Heart left ventricle (tissue), 16 donors: ENCODE data around the gene TUBB. TPM values are rescaled to one million over a fixed set of nuclear protein-coding genes. Genes with fewer than 3 reads are reported as not detected.
A peak's percentile ranks its signal among the peaks of the same experiment; 100 is the strongest.
"Not testable (repeated sequence)": the region's sequence is repeated elsewhere in the genome, so short reads cannot be mapped to it uniquely, and the experiment has no call there.

Source experiments
- ATAC-seq, 4 donors: fragments of 200-7000 bp; cut with Tn5 transposase; one replicate each; pipeline ENCODE4 v1.9.1; 2020 to 2022; ENCODE audit warnings: moderate library complexity in 4 of 4, mild to moderate bottlenecking in 3 of 4, moderate number of reproducible peaks in 1 of 4
- DNase-seq, 5 donors: peaks; one replicate each; pipeline ENCODE4 v3.0.0-alpha.2; 2020
- H3K27ac ChIP-seq, 12 donors: fragments of 200-600 bp; sonication (generic) in 4 of 12; one replicate each; pipeline versions ENCODE4 v1.5.0 to v1.8.0; 2016 to 2022; ENCODE audit warnings: mild to moderate bottlenecking in 2 of 12
- H3K27me3 ChIP-seq, 9 donors: fragments of 200-600 bp; sonication (generic) in 2 of 9; one replicate each; pipeline versions ENCODE4 v1.5.1 to v1.8.0; 2016 to 2022; ENCODE audit warnings: mild to moderate bottlenecking in 3 of 9
- H3K36me3 ChIP-seq, 9 donors: fragments of 200-600 bp; sonication (generic) in 2 of 9; one replicate each; pipeline versions ENCODE4 v1.5.0 to v1.8.0; 2018 to 2022; ENCODE audit warnings: mild to moderate bottlenecking in 2 of 9
- H3K4me1 ChIP-seq, 12 donors: fragments of 200-600 bp; sonication (generic) in 4 of 12; one replicate each; pipeline versions ENCODE4 v1.5.0 to v1.8.0; 2016 to 2022; ENCODE audit warnings: mild to moderate bottlenecking in 3 of 12
- H3K4me3 ChIP-seq, 12 donors: fragments of 200-600 bp; sonication (generic) in 4 of 12; one replicate each; pipeline versions ENCODE4 v1.5.0 to v1.8.0; 2017 to 2022; ENCODE audit warnings: mild to moderate bottlenecking in 9 of 12, moderate library complexity in 4 of 12
- H3K9me3 ChIP-seq, 12 donors: fragments of 200-600 bp; sonication (generic) in 4 of 12; one replicate each; pipeline versions ENCODE4 v1.5.0 to v1.8.0; 2016 to 2022; ENCODE audit warnings: mild to moderate bottlenecking in 1 of 12
- CTCF ChIP-seq, 12 donors: fragments of 200-600 bp; sonication (generic) in 4 of 12; IDR thresholded peaks; one replicate each; pipeline versions ENCODE4 v1.5.0 to v1.8.0; 2018 to 2022; ENCODE audit warnings: antibody characterized with exemption in 12 of 12, mild to moderate bottlenecking in 5 of 12
- POLR2A ChIP-seq, 2 donors: fragments of 450-650 bp; IDR thresholded peaks; one replicate each; pipeline ENCODE4 v1.6.1; 2017; ENCODE audit warnings: antibody characterized with exemption in 2 of 2, mild to moderate bottlenecking in 2 of 2, moderate library complexity in 2 of 2
- WGBS, 4 donors: extraction: QIAGEN DNeasy Blood & Tissue Kit in 2 of 4; methylation state at CpG; one replicate each; pipeline versions ENCODE4 v1.1.5 to v1.1.7; 2013 to 2018; 5-methylcytosine and 5-hydroxymethylcytosine counted together
- intact Hi-C, 10 donors: fragments of 100-400 bp; cut with DNase I; formaldehyde crosslinking; loops; one replicate each; pipeline versions ENCODE4 v1.11.1 to v1.14.2; 2022
- polyA plus RNA-seq, 2 donors: library from polyadenylated mRNA; stranded (reverse); fragments of 200-250 nt; gene quantifications; one replicate each; pipeline ENCODE4 v1.2.3, GENCODE V29; 2013
- total RNA-seq, 9 donors: library from RNA; depleted of rRNA in 2 of 9; stranded (reverse); fragments of >200 nt in 2 of 9; fragmentation: NEBNext Ultra II Directional in 3 of 9; extraction: Animal tissue kit (Norgen Biotek cat#: 25700) in 3 of 9; gene quantifications; one replicate each; pipeline versions ENCODE4 v1.1.0 to v1.2.4, GENCODE V29; 2016 to 2023
- donor health status: ischemic (EF 13 %, LVEDD 7.1; RV severe dilation, severe dysfunction).
- donor health status: healthy with polysubstance abuse.
- donor health status: DM: no; HTN: yes; CAD: no.
- donor health status: DM: no; HTN: no; CAD: no.
- donor health status: ischemic (EF 25% LVEDD 6.9; RV normal size, moderate dysfunction).
- donor health status: ischemic (EF 25% LVEDD 5.7; RV mildly dilated, moderate dysfunction).
- donor health status: healthy.
- donor health status: DM: yes; HTN: yes; CAD: no.
- donor health status: ischemic (EF 35%, LVEDD 5.7; RV mildly dilated, moderate dysfunction).
- donor health status: nonischemic (EF 11% LVEDD 7.7; RV severe dilation, severe dysfunction).
- donor health status: DM: yes; HTN: yes; CAD: no.
- donor health status: PGD.
- donor health status: ischemic (EF 29% LVEDD 5.4; RV normal size, mild dysfunction).
- donor health status: nonischemic (EF 23%, LVEDD 6.1; RV moderate dilation, normal function).

Gene TUBB
- total and polyA plus RNA-seq, 11 donors, result 183 to 497 (median 238) TPM

- DNase-seq (no peak), ATAC-seq (no peak)
- intact Hi-C loops, result no loop called here
- H3K36me3 ChIP-seq, result no peaks in the 10 kb centered on the region
- 89 to 98% (median 95%) methylated on average over 1 of the region's 1 CpG for WGBS, 4 donors
- H3K4me3 ChIP-seq, result no peak overlapping the region
- H3K4me1 ChIP-seq, result peaks cover 0 to 59% (median 23%) of the 10 kb centered on the region in 12 donors
- H3K9me3 ChIP-seq, result no peaks in the 10 kb centered on the region
- TF ChIP-seq CTCF (IDR thresholded peaks at IDR 0.05) (no peak), POLR2A (IDR thresholded peaks at IDR 0.05) (no peak)
- no peaks in the 10 kb centered on the region for H3K27me3 ChIP-seq
- H3K27ac ChIP-seq, result peak overlapping the region in 10 of 12 donors; percentile 43 to 92 (median 70)
These were observed 43.0 kb downstream of the TUBB start for GRCh38 chr6:30763155-30763617.

- 43 to 51% (median 47%) methylated on average over 8 of the region's 8 CpGs for WGBS, 4 donors
- Histone ChIP-seq H3K27me3 (no peaks in the 10 kb centered on the region), H3K4me1 (peaks cover 0 to 59% (median 27%) of the 10 kb centered on the region in 12 donors), H3K9me3 (no peaks in the 10 kb centered on the region), H3K4me3 (no peak overlapping the region), H3K36me3 (no peaks in the 10 kb centered on the region), H3K27ac (peak overlapping the region; percentile 5 to 92 (median 68))
- DNase-seq (no peak), ATAC-seq (peak; percentile 29 to 78 (median 74))
- intact Hi-C loops, result no loop called here
- TF ChIP-seq CTCF (IDR thresholded peaks at IDR 0.05) (peak in 3 of 12 donors; percentile 21 to 37 (median 28)), POLR2A (IDR thresholded peaks at IDR 0.05) (no peak)
These were observed 43.7 kb downstream of the TUBB start for GRCh38 chr6:30763618-30764489.

GRCh38 chr6:30764490-30765043 lies 44.4 kb downstream of the TUBB start:
- Histone ChIP-seq H3K4me1 (peaks cover 4 to 59% (median 33%) of the 10 kb centered on the region in 12 donors), H3K27ac (peak overlapping the region in 7 of 12 donors; percentile 59 to 92 (median 82))
- DNase-seq, intact Hi-C loops, ATAC-seq, H3K9me3 ChIP-seq, H3K27me3 ChIP-seq, H3K36me3 ChIP-seq, H3K4me3 ChIP-seq: not testable (repeated sequence)
- 57 to 61% (median 58%) methylated on average over 13 of the region's 13 CpGs for WGBS, 4 donors

- WGBS, 4 donors, result 53 to 84% (median 74%) methylated on average over 1 of the region's 1 CpG
- H3K4me3 ChIP-seq, intact Hi-C loops, DNase-seq, H3K9me3 ChIP-seq, ATAC-seq, H3K36me3 ChIP-seq, H3K27me3 ChIP-seq: not testable (repeated sequence)
- Histone ChIP-seq H3K4me1 (peaks cover 4 to 59% (median 38%) of the 10 kb centered on the region in 12 donors), H3K27ac (peak overlapping the region in 5 of 12 donors; percentile 34 to 91 (median 72))
These were observed 45.3 kb downstream of the TUBB start for GRCh38 chr6:30765495-30765894.
